Middle frontal gyrus (tissue), 1 donor: Measurements from ENCODE around the gene TTC16.

Experiments used
- DNase-seq: peaks from one replicate; pipeline ENCODE4 v3.0.0-alpha.2; 2015; ENCODE audit warnings: low spot score; ENCODE audit errors: extremely low spot score

Gene TTC16

DNA sequence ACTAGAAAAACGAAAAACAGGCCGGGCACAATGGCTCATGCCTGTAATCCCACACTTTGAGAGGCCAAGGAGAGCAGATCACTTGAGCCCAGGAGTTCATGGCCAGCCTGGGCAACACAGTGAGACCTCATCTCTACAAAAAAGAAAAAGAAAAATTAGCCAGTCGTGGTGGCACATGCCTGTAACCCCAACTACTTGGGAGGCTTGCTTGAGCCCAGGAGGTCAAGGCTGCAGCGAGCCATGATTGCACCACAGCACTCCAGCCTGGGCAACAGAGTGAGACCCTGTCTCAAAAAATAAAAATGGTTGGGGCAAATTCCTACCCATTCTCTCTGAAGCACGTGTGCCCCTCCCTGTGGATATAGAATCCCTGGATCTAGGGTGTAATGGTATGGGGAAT lies 17.5 kb upstream of the TTC16 start:
- DNase-seq = no peak

DNA sequence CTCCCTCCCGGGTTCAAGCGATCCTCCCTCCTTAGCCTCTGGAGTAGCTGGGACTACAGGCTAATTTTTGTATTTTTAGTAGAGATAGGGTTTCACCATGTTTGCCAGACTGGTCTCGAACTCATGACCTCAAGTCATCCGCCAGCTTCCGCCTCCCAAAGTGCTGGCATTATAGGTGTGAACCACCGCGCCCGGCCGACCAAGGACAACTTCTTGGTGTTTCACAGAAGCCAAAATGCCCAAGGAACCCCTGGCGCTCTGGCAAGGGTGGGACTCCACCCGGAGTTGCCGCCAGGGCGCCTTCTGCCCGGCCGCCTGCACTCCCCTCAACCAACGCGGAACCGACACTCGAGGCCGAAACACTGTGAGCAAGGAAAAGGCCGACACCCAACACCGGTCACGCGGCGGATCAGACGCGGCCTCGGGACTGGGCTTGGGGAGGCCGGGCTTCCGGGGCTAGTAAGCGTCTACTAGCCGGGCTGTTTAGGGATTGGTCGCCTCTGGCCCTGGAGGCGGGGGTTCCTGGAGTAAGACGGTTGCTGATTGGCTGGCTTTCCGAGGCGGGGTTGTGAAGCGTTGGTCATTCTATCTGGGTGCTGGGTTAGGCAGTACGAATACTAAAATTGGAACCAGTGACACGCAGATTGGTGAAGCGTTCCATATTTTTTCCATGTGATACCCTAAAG lies 16.8 kb upstream of the TTC16 start:
- peak; percentile 99 for DNase-seq

DNA sequence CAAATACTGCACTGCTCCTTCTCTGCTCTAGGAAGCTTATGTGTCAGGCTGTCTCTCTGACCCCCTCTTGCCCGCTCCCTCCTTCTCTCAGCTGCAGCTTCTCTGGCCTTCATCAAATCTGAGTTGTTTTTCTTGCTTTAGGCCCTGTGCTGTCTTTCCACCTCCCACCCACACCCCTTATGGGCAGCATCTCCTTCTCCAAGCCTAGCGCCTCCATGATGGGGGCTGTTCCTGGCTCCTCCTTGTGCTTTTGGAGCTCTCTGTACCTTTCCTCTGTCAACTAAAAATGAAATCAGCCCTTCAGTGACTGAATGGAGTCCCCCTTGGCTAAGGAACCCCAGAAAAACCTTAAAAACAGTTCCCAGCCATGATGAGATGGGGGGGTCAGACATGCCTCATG lies 15.7 kb upstream of the TTC16 start:
- DNase-seq = no peak

DNA sequence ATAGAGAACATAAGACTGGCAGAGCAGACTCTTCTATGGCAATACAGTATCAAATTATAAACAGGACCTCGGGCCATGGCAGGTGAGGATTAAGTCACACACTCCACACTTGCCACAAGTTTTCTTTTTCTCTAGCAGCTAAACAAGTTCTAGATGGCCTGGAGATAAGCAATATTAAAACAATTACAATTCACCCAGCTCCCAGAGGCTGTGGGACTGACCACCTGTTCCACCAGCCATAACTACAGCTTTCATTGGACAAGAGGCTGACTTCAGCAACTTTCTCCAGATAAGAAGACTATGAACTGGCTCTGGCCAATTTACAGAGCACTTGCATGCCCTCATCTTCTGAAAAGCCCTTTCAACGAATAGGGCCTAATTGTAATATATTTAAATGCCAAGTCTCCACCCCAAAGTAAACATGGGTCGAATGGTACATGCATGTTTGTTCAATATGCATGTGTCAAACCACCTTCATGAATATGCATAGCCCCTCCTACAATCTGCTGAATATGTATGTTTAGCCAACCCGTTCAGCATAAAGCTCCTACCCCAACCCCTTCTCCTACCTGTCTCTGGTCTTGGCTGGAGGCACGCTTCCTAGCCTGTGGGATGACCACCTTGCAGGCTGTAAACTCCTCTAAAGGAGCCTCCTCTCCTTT lies 15.2 kb upstream of the TTC16 start:
- DNase-seq = no peak

DNA sequence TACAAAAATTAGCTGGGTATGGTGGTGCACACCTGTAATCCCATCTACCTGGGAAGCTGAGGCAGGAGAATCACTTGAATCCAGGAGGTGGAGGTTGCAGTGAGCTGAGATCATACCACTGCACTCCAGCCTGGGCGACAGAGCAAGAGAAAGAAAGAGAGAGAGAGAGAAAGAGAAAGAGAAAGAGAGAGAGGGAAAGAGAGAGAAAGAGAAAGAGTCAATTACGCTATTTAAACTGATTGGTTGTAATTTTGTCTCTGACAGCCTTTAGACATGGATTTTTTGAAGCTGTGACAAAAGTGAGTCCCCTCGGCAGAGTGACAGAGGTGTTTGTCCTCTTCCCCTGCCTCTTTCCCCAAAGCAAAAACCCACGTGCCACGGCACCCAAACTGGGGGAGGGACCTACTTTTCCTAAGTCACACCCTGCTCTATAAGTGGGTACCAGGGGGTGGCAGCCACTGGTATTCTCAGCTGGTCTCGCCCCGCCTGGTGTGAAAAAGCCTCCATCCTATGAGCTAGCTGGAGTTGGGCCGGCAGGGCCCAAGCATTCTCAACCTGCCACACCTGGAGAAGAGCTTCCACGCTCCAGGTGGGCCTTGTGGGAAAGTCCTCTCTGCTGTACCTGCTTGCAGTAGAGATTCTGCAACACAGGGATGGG lies 12.5 kb upstream of the TTC16 start:
- no peak for DNase-seq

DNA sequence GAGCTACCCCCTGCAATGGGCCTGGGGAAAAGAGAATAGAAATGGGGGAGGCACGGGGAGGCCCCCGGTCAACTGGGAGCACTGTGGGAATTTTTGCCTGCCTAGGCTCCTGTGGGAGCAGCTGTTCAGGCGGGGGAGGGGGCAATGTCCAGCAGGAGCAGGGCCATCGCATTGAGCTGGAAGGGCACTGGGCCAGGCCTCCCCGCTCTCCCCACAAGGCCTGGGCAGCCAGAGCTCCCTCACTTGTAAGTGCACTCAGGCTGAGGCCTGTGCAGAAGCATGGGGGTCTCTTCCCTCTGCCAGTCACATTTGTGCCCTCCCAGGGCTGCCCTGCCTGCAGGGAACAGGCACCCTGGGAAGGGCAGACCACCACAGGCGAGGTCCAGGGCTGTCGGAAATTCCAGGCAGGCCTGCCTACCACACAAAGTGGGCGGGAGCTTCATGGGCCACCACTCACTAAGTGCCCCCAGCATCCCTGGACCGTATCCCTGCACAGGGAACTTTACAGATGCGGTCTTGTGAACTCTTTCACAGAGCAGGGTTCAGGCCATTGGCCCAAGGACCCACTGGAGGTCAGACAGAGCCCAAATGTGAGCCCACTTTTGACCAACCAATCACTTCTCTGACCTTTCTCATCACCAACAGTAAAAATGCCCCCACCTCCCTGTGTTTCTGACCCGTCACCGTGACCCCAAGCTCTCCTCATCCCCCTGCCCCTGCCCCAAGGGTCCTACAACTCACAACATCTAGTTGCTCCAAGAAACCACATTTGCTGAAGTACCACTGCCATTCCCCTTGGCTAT lies 10.1 kb upstream of the TTC16 start:
- DNase-seq = no peak

DNA sequence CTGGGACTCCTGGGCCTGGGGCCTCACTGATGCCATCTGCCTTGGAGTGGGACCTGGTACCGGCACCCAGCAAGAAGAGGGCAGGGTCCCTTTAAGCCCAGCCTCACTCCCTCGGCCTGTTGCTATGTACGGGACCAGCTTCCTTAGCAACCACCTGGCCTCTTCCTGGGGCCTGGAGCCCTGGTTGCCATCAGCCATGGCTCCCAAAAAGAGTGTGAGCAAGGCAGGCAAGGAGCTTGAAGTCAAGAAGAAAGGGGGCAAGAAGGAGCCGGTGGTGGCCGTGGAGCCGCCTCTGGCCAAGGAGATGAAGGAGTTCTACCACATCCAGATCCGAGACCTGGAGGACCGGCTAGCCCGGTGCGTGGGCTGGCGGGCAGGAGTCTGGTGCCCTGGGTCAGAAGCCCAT lies 9.0 kb upstream of the TTC16 start, which contains the start of gene CFAP157:
CFAP157 (plus strand) TSS at position 153 of the 406 bp plus-strand sequence; CDS start at position 197, 44 bp downstream.
- no peak for DNase-seq

DNA sequence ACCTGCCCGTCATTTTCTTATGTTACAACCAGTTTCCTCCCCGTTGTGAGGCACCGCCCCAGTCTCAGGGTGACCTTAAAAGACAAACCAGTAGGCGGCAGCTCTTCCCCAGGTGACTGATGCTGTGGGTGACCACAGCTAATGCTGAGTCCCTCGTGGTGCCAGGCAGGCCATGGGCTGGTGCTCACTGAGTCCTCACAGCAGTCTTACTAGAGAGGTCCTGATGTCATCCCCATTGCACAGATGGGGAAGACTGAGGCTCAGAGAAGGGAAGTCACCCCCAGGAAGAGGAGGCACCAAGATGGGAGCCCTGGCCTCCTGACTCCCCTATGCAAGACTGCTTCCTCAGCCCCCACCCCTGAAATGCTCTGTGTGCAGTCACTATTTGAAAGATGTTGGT lies 8.1 kb upstream of the TTC16 start:
- DNase-seq = no peak

DNA sequence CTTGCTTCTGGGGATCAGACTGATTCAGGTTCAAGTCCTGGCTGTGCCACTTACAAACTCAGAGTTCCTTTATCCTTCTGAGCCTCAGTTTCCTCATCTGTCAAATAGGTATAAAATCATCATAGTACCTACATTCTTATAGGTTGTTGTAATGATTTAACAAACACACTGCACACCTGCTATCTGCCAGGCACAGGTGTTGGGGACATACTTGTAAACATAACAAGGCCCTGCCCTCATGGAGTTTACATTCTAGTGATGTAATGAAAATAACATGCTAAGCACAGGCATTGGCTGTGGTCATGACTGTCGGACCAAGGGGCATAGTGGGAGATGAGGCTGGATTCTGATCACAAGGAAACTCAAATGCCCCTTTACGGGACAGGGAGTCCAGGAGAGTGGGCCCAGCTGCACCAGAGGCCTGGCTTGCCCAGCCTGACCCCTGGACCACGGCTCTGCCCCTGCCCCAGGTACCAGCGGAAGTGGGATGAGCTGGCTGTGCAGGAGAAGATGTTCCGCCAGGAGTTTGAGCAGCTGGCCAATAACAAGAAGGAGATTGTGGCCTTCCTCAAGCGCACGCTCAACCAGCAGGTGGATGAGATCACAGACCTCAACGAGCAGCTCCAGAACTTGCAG lies 6.8 kb upstream of the TTC16 start:
- no peak for DNase-seq

DNA sequence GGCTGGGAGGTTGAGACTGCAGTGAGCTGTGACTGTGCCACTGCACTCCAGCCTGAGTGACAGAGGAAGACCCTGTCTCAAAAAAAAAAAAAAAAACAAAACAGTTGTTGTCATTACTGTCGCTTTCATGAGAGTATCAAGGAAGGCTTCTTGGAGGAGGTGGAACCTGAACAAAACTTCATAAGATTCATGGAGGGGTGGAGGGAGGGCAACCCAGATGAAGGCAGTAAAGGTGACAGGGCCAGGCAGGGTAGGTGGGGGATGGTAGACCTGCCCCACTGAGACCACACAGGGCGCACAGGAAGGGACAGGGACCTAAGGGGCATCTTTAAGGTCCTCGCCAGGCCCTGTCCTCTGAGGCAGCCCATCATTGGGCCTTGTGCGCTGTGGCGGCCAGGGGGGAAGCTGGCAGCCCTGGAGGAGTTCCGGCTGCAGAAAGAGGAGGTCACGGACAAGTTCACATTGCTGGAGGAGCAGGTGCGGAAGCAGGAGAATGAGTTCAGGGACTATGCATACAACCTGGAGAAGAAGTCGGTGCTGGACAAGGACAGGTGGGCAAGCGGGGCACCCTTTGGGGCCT lies 5.6 kb upstream of the TTC16 start:
- no peak for DNase-seq

DNA sequence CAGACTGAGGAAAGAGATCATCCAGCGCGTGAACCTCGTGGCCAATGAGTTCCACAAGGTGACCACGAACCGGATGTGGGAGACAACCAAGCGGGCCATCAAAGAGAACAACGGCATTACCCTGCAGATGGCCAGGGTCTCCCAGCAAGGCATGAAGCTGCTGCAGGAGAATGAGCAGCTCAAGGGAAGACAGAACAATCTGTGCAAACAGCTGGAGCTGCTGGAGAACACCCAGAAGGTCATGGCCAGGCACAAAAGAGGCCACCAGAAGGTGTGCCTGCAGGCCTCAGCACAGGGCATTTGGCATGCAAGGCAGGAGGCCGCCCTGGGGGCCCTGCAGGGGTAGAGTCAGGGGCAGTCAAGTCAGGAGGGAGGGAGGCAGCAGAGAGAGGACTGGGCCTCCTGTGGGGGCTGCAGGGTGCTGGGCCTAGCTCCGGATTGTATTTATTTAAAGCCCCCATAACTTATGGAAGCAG lies 4.6 kb upstream of the TTC16 start:
- DNase-seq = no peak

DNA sequence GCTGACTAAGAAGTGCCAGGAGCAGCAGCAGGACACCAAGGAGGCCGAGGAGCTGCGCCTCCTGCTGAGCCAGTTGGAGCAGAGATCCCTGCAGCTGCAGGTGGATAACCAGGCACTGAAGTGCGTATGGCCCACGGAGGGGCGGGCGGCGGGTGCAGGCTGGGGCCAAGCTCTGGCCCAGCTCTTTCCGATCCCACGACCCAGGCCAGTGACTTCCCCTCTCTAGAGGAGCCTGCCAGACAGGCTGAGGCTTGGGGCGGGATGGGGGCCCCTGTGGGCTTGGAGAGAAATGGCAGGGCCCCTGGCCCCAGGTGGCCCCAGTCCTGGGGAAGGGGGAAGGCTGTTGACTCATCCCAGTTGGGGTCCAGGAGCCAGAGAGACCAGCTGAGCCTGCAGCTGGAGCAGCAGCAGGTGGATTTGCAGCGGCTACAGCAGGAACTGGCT lies 4.0 kb upstream of the TTC16 start:
- DNase-seq = no peak

DNA sequence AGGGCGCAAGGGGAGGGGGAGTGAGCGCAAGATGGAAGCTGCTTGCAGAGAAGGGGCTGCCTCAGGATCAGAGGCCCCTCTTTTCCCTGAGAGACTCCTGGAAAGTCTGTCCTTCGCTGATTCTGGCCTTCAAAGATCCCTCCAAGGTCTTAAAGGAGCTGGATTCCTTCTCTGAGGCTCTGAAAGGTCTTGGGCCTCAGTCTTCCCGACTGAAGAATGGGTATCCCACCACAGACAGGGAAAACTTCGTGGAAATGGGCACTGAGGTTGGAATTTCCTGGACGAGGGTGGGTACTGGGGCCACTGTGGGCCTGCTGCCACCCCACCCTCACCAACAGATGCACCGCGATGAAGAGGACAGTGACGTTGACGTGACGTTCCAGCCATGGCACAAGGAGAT lies 3.5 kb upstream of the TTC16 start:
- no peak for DNase-seq

DNA sequence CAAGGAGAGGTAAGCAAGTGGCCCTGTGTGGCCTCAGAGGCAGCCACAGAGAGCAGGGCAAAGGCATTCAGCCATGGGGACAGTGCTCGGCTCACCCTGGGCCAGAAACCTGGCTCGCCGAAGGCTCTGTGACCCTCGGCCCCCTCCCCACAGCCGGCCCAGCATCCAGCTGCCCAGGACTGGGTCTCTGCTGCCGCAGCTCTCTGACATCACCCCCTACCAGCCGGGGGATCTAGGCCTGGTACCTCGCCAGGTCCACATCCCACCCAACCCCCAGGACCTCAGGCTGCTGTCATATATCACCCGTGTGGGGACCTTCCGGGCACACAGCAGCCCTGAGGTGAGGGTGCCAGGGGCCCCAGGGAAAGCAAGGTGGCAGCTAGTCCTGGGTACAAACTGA lies 3.0 kb upstream of the TTC16 start:
- DNase-seq = no peak

DNA sequence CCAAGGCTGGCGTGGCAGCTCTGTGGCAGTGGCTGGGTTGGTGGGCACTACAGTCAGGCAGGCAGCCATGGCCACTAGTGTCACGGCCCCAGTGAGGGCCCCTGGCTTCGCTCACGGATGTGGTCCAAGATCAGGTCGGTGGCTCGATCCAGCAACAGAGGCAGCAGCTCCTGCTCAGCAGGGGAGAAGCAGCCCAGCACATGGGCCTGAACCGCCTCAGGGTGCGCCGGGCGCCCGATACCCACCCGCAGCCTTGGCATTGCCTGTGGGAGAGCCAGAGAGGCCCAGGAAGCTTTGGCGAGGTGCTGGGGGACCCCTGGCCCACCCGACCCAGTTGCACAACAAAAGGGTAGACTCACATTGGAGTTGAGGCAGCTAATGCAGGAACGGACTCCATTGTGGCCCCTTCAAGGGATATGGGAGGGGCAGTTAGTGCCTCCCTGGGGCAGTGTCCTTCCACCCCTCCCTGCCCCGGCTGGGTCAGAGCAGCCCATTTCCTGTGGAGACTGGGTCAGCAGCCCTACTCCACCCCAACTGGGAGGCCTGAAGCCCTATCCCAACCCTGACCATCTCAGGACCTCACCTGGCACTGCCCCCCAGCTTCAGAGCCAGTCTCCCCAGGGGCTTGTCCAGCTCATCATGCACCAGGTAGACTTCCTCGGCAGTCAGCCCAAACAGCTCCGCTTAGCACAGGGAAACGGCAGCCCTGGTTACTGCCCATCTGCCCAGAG lies 1.7 kb upstream of the TTC16 start:
- DNase-seq = no peak

DNA sequence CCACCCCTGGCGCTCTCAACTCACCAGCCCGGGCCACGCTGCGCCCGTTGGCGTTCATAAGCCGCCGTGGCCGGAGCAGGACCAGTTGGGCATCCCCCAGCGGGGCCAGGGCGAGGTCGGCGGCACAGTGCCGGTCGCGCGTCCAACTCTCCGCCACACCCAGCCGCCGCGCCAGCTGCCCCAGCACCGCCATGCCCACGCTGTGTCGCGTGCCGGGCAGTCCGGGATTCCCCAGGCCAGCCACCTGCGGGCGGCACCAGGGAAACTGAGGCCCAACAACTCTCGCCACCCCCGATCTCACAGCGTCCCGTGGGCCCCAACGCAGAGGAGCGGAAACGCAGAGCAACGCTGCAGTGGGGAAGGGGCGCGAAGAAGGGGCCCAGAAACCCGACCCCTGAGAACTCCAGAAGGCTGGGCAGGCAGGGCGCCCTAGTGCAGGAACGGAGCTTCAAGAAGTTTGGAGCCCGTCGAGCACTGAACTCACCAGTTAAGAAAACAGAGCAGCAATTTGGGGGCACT lies 869 bp upstream of the TTC16 start:
- DNase-seq = no peak

DNA sequence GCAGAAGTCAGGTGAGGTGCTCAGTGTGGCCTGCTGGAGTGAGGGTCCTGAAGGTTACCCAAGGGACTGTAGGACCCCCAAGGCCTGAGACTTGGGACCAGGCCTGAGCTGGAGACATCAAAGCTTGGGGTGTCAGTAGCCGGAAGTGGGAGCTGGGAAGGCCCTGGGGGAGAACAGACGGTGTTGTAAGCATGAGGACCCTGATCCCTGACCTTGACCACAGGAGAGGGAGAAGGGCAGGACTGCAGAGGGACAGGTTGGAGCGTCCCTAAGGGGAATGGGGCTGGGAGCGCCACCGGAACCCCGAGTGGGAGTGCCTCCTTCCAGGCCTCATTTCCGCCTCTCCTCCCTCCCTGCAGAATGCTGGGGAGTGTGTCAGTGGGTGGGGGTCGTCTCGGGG lies 533 bp downstream of the TTC16 start:
- DNase-seq = no peak

DNA sequence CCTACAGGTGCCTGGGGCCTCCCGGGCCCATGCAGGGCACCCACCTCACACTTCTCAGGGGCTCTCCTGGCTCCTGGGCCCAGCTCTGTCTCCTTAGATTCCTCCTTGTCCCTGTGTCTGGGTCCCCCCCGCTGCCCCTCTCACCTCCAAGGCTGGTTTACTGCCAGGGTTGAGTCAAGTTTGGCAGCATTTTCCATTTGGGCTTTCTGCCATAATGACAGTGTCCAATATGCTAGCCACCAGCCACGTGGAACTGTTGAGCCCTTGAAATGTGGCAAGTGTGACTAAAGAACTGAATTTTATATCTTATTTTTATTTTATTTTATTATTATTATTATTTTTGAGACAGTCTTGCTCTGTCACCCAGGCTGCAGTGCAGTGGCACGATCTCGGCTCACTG lies 1.9 kb downstream of the TTC16 start:
- DNase-seq = no peak

DNA sequence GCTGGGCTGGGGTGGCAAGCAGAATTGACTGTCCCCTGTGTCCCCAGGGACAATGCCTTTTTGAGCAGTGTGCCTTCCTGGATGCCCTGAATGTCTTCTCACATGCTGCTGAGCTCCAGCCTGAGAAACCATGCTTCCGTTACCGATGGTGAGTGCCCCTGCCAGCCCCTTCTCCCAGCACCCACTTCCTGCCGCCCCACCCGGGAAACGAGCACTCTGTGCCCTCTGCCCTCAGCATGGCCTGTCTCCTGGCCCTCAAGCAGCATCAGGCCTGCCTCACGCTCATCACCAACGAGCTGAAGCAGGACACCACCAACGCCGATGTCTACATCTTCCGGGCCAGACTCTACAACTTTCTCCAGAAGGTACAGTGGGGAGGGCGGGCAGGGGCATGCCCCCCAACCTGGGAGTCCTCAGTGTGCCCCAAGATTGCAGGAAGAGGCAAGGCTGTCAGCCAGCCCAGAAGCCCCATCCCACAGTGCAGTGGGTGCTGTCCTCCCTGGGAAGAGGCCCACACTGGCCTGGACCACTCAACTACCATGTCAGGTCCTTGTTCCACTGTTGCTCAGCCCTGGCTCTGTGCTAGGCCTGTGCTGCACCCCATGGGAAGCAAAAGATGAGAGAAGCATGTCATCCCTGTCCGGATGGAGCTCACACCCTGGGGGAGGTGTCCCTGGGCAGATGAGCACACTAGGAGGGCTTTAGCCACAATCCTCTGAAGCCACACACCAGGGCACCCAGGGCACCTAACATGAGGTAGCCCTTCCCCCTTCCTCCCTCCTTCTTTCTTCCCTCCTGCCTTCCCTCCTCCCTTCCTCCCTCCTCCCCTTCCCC lies 4.4 kb downstream of the TTC16 start:
- DNase-seq = no peak
